ENCODE measurements around the gene COL23A1. TPM values are rescaled to one million over a fixed set of nuclear protein-coding genes. Genes with fewer than 3 reads are reported as not detected.

COL23A1 gene
- total and polyA plus RNA-seq, 2 donors (not counting 1 experiment from before 2014, with no cell fraction given) = 0.20 TPM; not detected in 1

GRCh38 chr5:178323961-178324360, 266.2 kb downstream of the COL23A1 start:
- Histone ChIP-seq H3K36me3 (replicated peaks in 1 of 2; ENCODE audit: control extremely low read depth in 1 of 2, control insufficient read depth in 1 of 2, extremely low read depth in 1 of 2, insufficient read depth in 2 of 2, low read length in 1 of 2) (no peaks in the 10 kb centered on the region), H3K27me3 (replicated peaks in 1 of 4; ENCODE audit: control extremely low read depth in 1 of 4, control insufficient read depth in 3 of 4, insufficient read depth in 4 of 4, low read length in 3 of 4) (peaks cover 0 to 3% (median 0%) of the 10 kb centered on the region in 4 experiments), H2AFZ (ENCODE audit: insufficient read depth, low read depth, low read length, poor library complexity, severe bottlenecking) (no peak overlapping the region), H3K9me3 (ENCODE audit: control extremely low read depth in 1 of 3, control insufficient read depth in 2 of 3, insufficient read depth in 1 of 3, low read length in 2 of 3) (peaks cover 0 to 4% (median 0%) of the 10 kb centered on the region in 3 donors), H4K20me1 (ENCODE audit: control insufficient read depth, insufficient read depth, low read length, poor library complexity, severe bottlenecking) (no peaks in the 10 kb centered on the region), H3K4me2 (replicated peaks; ENCODE audit: low read depth, low read length, poor library complexity, severe bottlenecking) (peak overlapping the region; percentile 53), H3K4me3 (ENCODE audit: control extremely low read depth in 1 of 5, extremely low read depth in 1 of 5, insufficient read depth in 1 of 5, low read depth in 2 of 5, low read length in 4 of 5) (peak overlapping the region in 2 of 5 experiments; percentile 26 to 29), H3K4me1 (ENCODE audit: control insufficient read depth in 2 of 2, insufficient read depth in 2 of 2, low read length in 2 of 2) (peaks cover 4 to 22% of the 10 kb centered on the region in 2 donors), H3K79me2 (ENCODE audit: control insufficient read depth, insufficient read depth, low read length) (no peaks in the 10 kb centered on the region), H3K27ac (ENCODE audit: low read length in 2 of 2) (no peak overlapping the region), H3K9ac (ENCODE audit: low read length) (peak overlapping the region; percentile 16)
- ATAC-seq (ENCODE audit: low read depth) (peak; percentile 21), DNase-seq (no peak)
- Mint-ChIP-seq H3K27ac (peak overlapping the region; percentile 42), H3K9me3 (ENCODE audit: insufficient read depth) (no peaks in the 10 kb centered on the region), H3K4me3 (peak overlapping the region; percentile 72), H3K27me3 (peaks cover 8% of the 10 kb centered on the region), H3K4me1 (peaks cover 17% of the 10 kb centered on the region)
- POLR2A ChIA-PET = no interaction called here
- WGBS (ENCODE audit: insufficient coverage) = 56% methylated on average over 6 of the region's 7 CpGs
- TF ChIP-seq EZH2 (IDR thresholded peaks at IDR 0.05; ENCODE audit: borderline replicate concordance, insufficient read depth, low read depth, low read length, poor library complexity, severe bottlenecking) = no peak
- TF ChIP-seq, protein P1, sequence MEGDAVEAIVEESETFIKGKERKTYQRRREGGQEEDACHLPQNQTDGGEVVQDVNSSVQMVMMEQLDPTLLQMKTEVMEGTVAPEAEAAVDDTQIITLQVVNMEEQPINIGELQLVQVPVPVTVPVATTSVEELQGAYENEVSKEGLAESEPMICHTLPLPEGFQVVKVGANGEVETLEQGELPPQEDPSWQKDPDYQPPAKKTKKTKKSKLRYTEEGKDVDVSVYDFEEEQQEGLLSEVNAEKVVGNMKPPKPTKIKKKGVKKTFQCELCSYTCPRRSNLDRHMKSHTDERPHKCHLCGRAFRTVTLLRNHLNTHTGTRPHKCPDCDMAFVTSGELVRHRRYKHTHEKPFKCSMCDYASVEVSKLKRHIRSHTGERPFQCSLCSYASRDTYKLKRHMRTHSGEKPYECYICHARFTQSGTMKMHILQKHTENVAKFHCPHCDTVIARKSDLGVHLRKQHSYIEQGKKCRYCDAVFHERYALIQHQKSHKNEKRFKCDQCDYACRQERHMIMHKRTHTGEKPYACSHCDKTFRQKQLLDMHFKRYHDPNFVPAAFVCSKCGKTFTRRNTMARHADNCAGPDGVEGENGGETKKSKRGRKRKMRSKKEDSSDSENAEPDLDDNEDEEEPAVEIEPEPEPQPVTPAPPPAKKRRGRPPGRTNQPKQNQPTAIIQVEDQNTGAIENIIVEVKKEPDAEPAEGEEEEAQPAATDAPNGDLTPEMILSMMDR (IDR thresholded peaks at IDR 0.05) = no peak
- intact Hi-C loops (cut with micrococcal nuclease) = no loop called here
- CTCF ChIA-PET = no interaction called here

DNA sequence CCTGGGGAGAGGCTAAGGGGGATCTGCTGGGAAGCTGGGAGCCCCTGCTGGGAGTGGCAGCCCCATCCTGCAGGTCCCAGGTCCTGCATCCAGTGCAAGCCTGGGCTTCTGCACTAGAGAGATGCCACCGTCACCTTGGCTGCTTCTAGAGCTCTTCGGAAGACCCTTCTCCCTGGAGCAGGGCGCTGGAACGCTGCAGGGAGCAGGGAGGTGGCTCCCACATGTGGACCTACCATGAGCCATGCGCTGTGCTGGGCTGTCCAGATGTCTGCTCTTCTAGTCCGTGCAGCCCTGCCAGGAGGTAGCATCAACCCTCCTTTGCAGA, 266.7 kb downstream of the COL23A1 start:
- Mint-ChIP-seq H3K9me3 (ENCODE audit: insufficient read depth) (no peaks in the 10 kb centered on the region), H3K4me3 (peak overlapping the region; percentile 72), H3K27ac (no peak overlapping the region), H3K27me3 (peaks cover 8% of the 10 kb centered on the region), H3K4me1 (peaks cover 17% of the 10 kb centered on the region)
- ChIA-PET CTCF (no interaction called here), POLR2A (no interaction called here)
- Histone ChIP-seq H3K4me2 (replicated peaks; ENCODE audit: low read depth, low read length, poor library complexity, severe bottlenecking) (peak overlapping the region; percentile 53), H3K27me3 (replicated peaks in 1 of 4; ENCODE audit: control extremely low read depth in 1 of 4, control insufficient read depth in 3 of 4, insufficient read depth in 4 of 4, low read length in 3 of 4) (peaks cover 0 to 3% (median 0%) of the 10 kb centered on the region in 4 experiments), H4K20me1 (ENCODE audit: control insufficient read depth, insufficient read depth, low read length, poor library complexity, severe bottlenecking) (no peaks in the 10 kb centered on the region), H2AFZ (ENCODE audit: insufficient read depth, low read depth, low read length, poor library complexity, severe bottlenecking) (no peak overlapping the region), H3K36me3 (replicated peaks in 1 of 2; ENCODE audit: control extremely low read depth in 1 of 2, control insufficient read depth in 1 of 2, extremely low read depth in 1 of 2, insufficient read depth in 2 of 2, low read length in 1 of 2) (no peaks in the 10 kb centered on the region), H3K4me1 (ENCODE audit: control insufficient read depth in 2 of 2, insufficient read depth in 2 of 2, low read length in 2 of 2) (peaks cover 4 to 22% of the 10 kb centered on the region in 2 donors), H3K27ac (ENCODE audit: low read length in 2 of 2) (no peak overlapping the region), H3K79me2 (ENCODE audit: control insufficient read depth, insufficient read depth, low read length) (no peaks in the 10 kb centered on the region), H3K9me3 (ENCODE audit: control extremely low read depth in 1 of 3, control insufficient read depth in 2 of 3, insufficient read depth in 1 of 3, low read length in 2 of 3) (peaks cover 0 to 8% (median 0%) of the 10 kb centered on the region in 3 donors), H3K9ac (ENCODE audit: low read length) (no peak overlapping the region), H3K4me3 (ENCODE audit: control extremely low read depth in 1 of 5, extremely low read depth in 1 of 5, insufficient read depth in 1 of 5, low read depth in 2 of 5, low read length in 4 of 5) (peak overlapping the region in 1 of 5 experiments; percentile 29)
- intact Hi-C loops (cut with micrococcal nuclease) = no loop called here
- DNase-seq = no peak
- TF ChIP-seq, protein P1 (IDR thresholded peaks at IDR 0.05) = no peak
- TF ChIP-seq EZH2 (IDR thresholded peaks at IDR 0.05; ENCODE audit: borderline replicate concordance, insufficient read depth, low read depth, low read length, poor library complexity, severe bottlenecking) = no peak
- ATAC-seq (ENCODE audit: low read depth) = no peak
- 76% methylated on average over 6 of the region's 6 CpGs for WGBS (ENCODE audit: insufficient coverage)

All from B cell (primary cell).